Measurements from ENCODE around the gene ACYP1.
A peak's percentile ranks its signal among the peaks of the same experiment; 100 is the strongest.
"Not testable (repeated sequence)": the region's sequence is repeated elsewhere in the genome, so short reads cannot be mapped to it uniquely, and the experiment has no call there.

Gene ACYP1

DNA sequence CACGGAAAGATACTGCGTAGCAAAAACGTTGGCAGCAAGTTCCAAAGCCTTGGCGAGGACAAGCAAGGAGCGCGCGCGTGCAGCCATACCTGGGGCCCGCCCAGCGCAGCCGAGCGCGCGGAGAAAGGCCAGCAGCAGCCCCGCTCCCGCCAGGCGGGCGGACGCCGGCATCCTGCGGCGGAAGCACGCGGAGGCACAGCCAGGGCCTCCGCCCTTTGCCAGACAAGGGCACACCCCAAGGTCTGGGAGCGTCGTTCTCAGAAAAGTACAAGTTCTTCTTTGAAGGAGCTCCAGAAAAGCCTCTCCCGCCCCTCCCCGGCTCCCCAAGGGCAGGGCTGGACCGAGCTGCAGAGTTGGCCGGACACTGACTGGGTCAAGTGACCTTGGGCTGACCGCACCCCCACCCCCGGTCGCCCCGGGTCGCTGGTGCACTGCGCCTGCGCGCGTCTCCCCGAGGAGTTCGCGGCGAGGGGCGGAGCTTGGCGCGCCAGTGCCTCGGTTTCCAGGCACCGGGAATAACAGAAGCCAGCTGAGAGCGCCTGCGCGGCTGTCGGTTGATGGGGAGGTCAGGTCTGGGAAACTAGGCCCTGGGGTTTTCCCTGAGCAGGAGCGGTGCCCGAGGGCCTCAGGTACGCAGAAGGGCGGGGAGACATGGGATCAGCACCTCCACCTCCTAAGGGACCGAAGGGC, 5.4 kb upstream of the ACYP1 start, which contains the start of gene ZC2HC1C:
Gene ZC2HC1C, plus strand, starts transcription at position 521 of the 690 bp plus-strand sequence. CDS start 933 bp downstream, outside the sequence.
- Histone ChIP-seq H3K27me3 (ENCODE audit: control insufficient read depth, insufficient read depth, low read length) (no peaks in the 10 kb centered on the region), H3K27ac (ENCODE audit: low read length) (no peak within 1 kb of the TSS), H3K9me3 (ENCODE audit: control insufficient read depth, insufficient read depth, low read length) (no peaks in the 10 kb centered on the region), H3K36me3 (ENCODE audit: control insufficient read depth, insufficient read depth, low read length) (no peaks in the 10 kb centered on the region), H3K4me3 (ENCODE audit: low read length) (peak within 1 kb of the TSS; percentile 59; the same call in 1 of the 2 replicates), H3K4me1 (ENCODE audit: control insufficient read depth, insufficient read depth, low read length) (no peaks in the 10 kb centered on the region; the same call in 1 of the 2 replicates)
- DNase-seq (ENCODE audit: low read depth, low spot score) = peak; percentile 92
- no CpG with 5 or more reads among the region's 58 CpGs for WGBS (ENCODE audit: insufficient coverage, insufficient read length)

GRCh38 chr14:75068294-75069120, 4.7 kb upstream of the ACYP1 start:
- no peaks in the 10 kb centered on the region for H3K36me3 ChIP-seq (ENCODE audit: control insufficient read depth, insufficient read depth, low read length)
- no CpG with 5 or more reads among the region's 15 CpGs for WGBS (ENCODE audit: insufficient coverage, insufficient read length)
- peak overlapping the region; percentile 59; the same call in 1 of the 2 replicates for H3K4me3 ChIP-seq (ENCODE audit: low read length)
- H3K4me1 ChIP-seq (ENCODE audit: control insufficient read depth, insufficient read depth, low read length) = no peaks in the 10 kb centered on the region; the same call in 1 of the 2 replicates
- DNase-seq (ENCODE audit: low read depth, low spot score) = no peak
- no peaks in the 10 kb centered on the region for H3K27me3 ChIP-seq (ENCODE audit: control insufficient read depth, insufficient read depth, low read length)
- no peak overlapping the region for H3K27ac ChIP-seq (ENCODE audit: low read length)
- H3K9me3 ChIP-seq (ENCODE audit: control insufficient read depth, insufficient read depth, low read length) = no peaks in the 10 kb centered on the region

GRCh38 chr14:75067765-75068164, 3.9 kb upstream of the ACYP1 start:
- not testable (repeated sequence) for H3K27ac ChIP-seq (ENCODE audit: low read length); DNase-seq (ENCODE audit: low read depth, low spot score); H3K9me3 ChIP-seq (ENCODE audit: control insufficient read depth, insufficient read depth, low read length); H3K27me3 ChIP-seq (ENCODE audit: control insufficient read depth, insufficient read depth, low read length); H3K4me1 ChIP-seq (ENCODE audit: control insufficient read depth, insufficient read depth, low read length); H3K4me3 ChIP-seq (ENCODE audit: low read length); H3K36me3 ChIP-seq (ENCODE audit: control insufficient read depth, insufficient read depth, low read length)
- no CpG with 5 or more reads among the region's 4 CpGs for WGBS (ENCODE audit: insufficient coverage, insufficient read length)

DNA sequence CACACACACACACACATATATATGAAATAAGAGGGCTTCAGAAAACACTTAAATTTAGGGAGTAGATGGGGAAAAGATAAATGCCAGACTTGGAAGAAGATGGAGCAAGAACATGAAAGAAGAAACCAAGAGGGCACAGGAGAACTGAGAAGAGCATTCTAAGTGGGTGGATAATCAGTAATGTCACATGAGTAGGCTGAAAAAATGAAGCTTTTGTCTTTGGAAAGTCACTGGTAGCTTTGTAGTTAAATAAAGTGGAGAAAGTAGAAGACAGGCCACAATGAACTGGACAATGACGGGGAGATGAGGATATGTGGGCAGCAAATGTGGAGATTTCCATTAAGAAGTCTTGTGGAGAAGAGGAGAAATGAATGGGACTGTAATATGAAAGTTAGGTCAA, 3.4 kb upstream of the ACYP1 start:
- H3K27me3 ChIP-seq (ENCODE audit: control insufficient read depth, insufficient read depth, low read length) = no peaks in the 10 kb centered on the region
- H3K4me3 ChIP-seq (ENCODE audit: low read length) = no peak overlapping the region
- DNase-seq (ENCODE audit: low read depth, low spot score) = no peak
- no peaks in the 10 kb centered on the region for H3K9me3 ChIP-seq (ENCODE audit: control insufficient read depth, insufficient read depth, low read length)
- H3K36me3 ChIP-seq (ENCODE audit: control insufficient read depth, insufficient read depth, low read length) = no peaks in the 10 kb centered on the region
- no peaks in the 10 kb centered on the region; the same call in 1 of the 2 replicates for H3K4me1 ChIP-seq (ENCODE audit: control insufficient read depth, insufficient read depth, low read length)
- no peak overlapping the region for H3K27ac ChIP-seq (ENCODE audit: low read length)
- WGBS (ENCODE audit: insufficient coverage, insufficient read length) = no CpG with 5 or more reads among the region's 1 CpG

DNA sequence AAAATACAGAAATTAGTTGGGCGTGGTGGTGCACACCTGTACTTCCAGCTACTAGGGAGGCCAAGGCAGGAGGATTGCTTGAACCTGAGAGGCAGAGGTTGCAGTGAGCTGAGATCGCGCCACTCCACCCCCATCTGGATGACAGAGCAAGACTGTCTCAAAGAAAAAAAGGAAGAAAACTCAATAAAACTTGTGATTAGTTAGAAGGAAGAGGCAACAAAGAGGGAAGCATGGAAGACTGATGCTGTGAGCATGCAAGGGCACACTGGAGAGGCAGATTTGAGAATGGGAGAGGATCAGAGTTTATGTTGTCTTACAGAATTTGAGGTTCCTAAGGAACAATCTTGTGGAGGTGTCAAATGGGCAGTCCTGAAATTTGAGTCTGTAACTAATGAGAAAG, 2.9 kb upstream of the ACYP1 start:
- DNase-seq (ENCODE audit: low read depth, low spot score) = no peak
- H3K27ac ChIP-seq (ENCODE audit: low read length) = no peak overlapping the region
- H3K27me3 ChIP-seq (ENCODE audit: control insufficient read depth, insufficient read depth, low read length) = no peaks in the 10 kb centered on the region
- H3K4me3 ChIP-seq (ENCODE audit: low read length) = no peak overlapping the region
- no CpG with 5 or more reads among the region's 3 CpGs for WGBS (ENCODE audit: insufficient coverage, insufficient read length)
- H3K4me1 ChIP-seq (ENCODE audit: control insufficient read depth, insufficient read depth, low read length) = no peaks in the 10 kb centered on the region; the same call in 1 of the 2 replicates
- H3K9me3 ChIP-seq (ENCODE audit: control insufficient read depth, insufficient read depth, low read length) = no peaks in the 10 kb centered on the region
- H3K36me3 ChIP-seq (ENCODE audit: control insufficient read depth, insufficient read depth, low read length) = no peaks in the 10 kb centered on the region

- no peak overlapping the region for H3K27ac ChIP-seq (ENCODE audit: low read length)
- no peak for DNase-seq (ENCODE audit: low read depth, low spot score)
- no peaks in the 10 kb centered on the region; the same call in 1 of the 2 replicates for H3K36me3 ChIP-seq (ENCODE audit: control insufficient read depth, insufficient read depth, low read length)
- H3K27me3 ChIP-seq (ENCODE audit: control insufficient read depth, insufficient read depth, low read length) = no peaks in the 10 kb centered on the region
- no peak overlapping the region for H3K4me3 ChIP-seq (ENCODE audit: low read length)
- no peaks in the 10 kb centered on the region for H3K4me1 ChIP-seq (ENCODE audit: control insufficient read depth, insufficient read depth, low read length)
- no peaks in the 10 kb centered on the region for H3K9me3 ChIP-seq (ENCODE audit: control insufficient read depth, insufficient read depth, low read length)
- WGBS (ENCODE audit: insufficient coverage, insufficient read length) = no CpG with 5 or more reads among the region's 8 CpGs
Measured at GRCh38 chr14:75064205-75064567, 362 bp upstream of the ACYP1 start.

- Histone ChIP-seq H3K4me3 (ENCODE audit: low read length) (peak overlapping the region; percentile 62; the same call in 1 of the 2 replicates), H3K36me3 (ENCODE audit: control insufficient read depth, insufficient read depth, low read length) (no peaks in the 10 kb centered on the region; the same call in 1 of the 2 replicates), H3K9me3 (ENCODE audit: control insufficient read depth, insufficient read depth, low read length) (no peaks in the 10 kb centered on the region), H3K27me3 (ENCODE audit: control insufficient read depth, insufficient read depth, low read length) (no peaks in the 10 kb centered on the region), H3K27ac (ENCODE audit: low read length) (no peak overlapping the region), H3K4me1 (ENCODE audit: control insufficient read depth, insufficient read depth, low read length) (no peaks in the 10 kb centered on the region)
- no CpG with 5 or more reads among the region's 5 CpGs for WGBS (ENCODE audit: insufficient coverage, insufficient read length)
- no peak for DNase-seq (ENCODE audit: low read depth, low spot score)
Measured at GRCh38 chr14:75063013-75063412, 811 bp downstream of the ACYP1 start.

- no peaks in the 10 kb centered on the region for H3K27me3 ChIP-seq (ENCODE audit: control insufficient read depth, insufficient read depth, low read length)
- H3K4me1 ChIP-seq (ENCODE audit: control insufficient read depth, insufficient read depth, low read length) = no peaks in the 10 kb centered on the region
- no peak for DNase-seq (ENCODE audit: low read depth, low spot score)
- no peak overlapping the region for H3K27ac ChIP-seq (ENCODE audit: low read length)
- no peaks in the 10 kb centered on the region; the same call in 1 of the 2 replicates for H3K36me3 ChIP-seq (ENCODE audit: control insufficient read depth, insufficient read depth, low read length)
- no peaks in the 10 kb centered on the region for H3K9me3 ChIP-seq (ENCODE audit: control insufficient read depth, insufficient read depth, low read length)
- H3K4me3 ChIP-seq (ENCODE audit: low read length) = no peak overlapping the region
- WGBS (ENCODE audit: insufficient coverage, insufficient read length) = no CpG with 5 or more reads among the region's 2 CpGs
Measured at GRCh38 chr14:75060420-75060819, 3.4 kb downstream of the ACYP1 start.

- no peak for DNase-seq (ENCODE audit: low read depth, low spot score)
- Histone ChIP-seq H3K9me3 (ENCODE audit: control insufficient read depth, insufficient read depth, low read length) (no peaks in the 10 kb centered on the region), H3K36me3 (ENCODE audit: control insufficient read depth, insufficient read depth, low read length) (no peaks in the 10 kb centered on the region; the same call in 1 of the 2 replicates), H3K27ac (ENCODE audit: low read length) (no peak overlapping the region), H3K4me3 (ENCODE audit: low read length) (no peak overlapping the region), H3K27me3 (ENCODE audit: control insufficient read depth, insufficient read depth, low read length) (no peaks in the 10 kb centered on the region), H3K4me1 (ENCODE audit: control insufficient read depth, insufficient read depth, low read length) (no peaks in the 10 kb centered on the region)
- no CpG with 5 or more reads among the region's 2 CpGs for WGBS (ENCODE audit: insufficient coverage, insufficient read length)
Measured at GRCh38 chr14:75059642-75060041, 4.2 kb downstream of the ACYP1 start.

GRCh38 chr14:75054421-75054820, 9.4 kb downstream of the ACYP1 start:
- WGBS (ENCODE audit: insufficient coverage, insufficient read length) = no CpG with 5 or more reads among the region's 1 CpG

More at GRCh38 chr14:75054421-75054820, 9.4 kb downstream of the ACYP1 start:
- no peak for DNase-seq (ENCODE audit: low read depth, low spot score)
- Histone ChIP-seq H3K4me3 (ENCODE audit: low read length) (no peak overlapping the region), H3K36me3 (ENCODE audit: control insufficient read depth, insufficient read depth, low read length) (no peaks in the 10 kb centered on the region), H3K4me1 (ENCODE audit: control insufficient read depth, insufficient read depth, low read length) (no peaks in the 10 kb centered on the region), H3K27ac (ENCODE audit: low read length) (no peak overlapping the region), H3K9me3 (ENCODE audit: control insufficient read depth, insufficient read depth, low read length) (no peaks in the 10 kb centered on the region), H3K27me3 (ENCODE audit: control insufficient read depth, insufficient read depth, low read length) (no peaks in the 10 kb centered on the region)

All from iPS DF 6.9 (cell line).